ENCODE measurements around the gene CACNG7.

Gene CACNG7

DNA sequence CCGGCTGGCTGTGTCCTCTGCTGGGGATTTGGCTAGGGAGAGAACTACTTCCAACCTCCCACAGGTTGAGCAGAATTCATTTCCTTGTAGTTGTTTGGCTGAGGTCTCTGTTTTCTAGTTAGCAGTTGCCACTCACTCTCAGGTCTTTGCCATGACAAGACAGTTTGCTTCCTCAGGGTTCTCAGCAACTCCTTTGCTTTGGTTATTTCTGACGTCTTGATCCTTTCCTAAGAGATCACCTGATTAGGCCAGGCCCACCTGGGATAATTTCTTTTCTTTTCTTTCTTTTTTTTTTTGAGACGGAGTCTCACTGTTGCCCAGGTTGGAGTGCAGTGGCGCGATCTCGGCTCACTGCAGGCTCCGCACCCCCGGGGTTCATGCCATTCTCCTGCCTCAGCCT, 44.3 kb downstream of the CACNG7 start:
- TF ChIP-seq, protein P1, sequence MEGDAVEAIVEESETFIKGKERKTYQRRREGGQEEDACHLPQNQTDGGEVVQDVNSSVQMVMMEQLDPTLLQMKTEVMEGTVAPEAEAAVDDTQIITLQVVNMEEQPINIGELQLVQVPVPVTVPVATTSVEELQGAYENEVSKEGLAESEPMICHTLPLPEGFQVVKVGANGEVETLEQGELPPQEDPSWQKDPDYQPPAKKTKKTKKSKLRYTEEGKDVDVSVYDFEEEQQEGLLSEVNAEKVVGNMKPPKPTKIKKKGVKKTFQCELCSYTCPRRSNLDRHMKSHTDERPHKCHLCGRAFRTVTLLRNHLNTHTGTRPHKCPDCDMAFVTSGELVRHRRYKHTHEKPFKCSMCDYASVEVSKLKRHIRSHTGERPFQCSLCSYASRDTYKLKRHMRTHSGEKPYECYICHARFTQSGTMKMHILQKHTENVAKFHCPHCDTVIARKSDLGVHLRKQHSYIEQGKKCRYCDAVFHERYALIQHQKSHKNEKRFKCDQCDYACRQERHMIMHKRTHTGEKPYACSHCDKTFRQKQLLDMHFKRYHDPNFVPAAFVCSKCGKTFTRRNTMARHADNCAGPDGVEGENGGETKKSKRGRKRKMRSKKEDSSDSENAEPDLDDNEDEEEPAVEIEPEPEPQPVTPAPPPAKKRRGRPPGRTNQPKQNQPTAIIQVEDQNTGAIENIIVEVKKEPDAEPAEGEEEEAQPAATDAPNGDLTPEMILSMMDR (IDR thresholded peaks at IDR 0.05; ENCODE audit: insufficient read depth, missing control alignments), result no peak
- FAIRE-seq (no peak), DNase-seq (ENCODE audit: insufficient read length, low spot score) (no peak)

DNA sequence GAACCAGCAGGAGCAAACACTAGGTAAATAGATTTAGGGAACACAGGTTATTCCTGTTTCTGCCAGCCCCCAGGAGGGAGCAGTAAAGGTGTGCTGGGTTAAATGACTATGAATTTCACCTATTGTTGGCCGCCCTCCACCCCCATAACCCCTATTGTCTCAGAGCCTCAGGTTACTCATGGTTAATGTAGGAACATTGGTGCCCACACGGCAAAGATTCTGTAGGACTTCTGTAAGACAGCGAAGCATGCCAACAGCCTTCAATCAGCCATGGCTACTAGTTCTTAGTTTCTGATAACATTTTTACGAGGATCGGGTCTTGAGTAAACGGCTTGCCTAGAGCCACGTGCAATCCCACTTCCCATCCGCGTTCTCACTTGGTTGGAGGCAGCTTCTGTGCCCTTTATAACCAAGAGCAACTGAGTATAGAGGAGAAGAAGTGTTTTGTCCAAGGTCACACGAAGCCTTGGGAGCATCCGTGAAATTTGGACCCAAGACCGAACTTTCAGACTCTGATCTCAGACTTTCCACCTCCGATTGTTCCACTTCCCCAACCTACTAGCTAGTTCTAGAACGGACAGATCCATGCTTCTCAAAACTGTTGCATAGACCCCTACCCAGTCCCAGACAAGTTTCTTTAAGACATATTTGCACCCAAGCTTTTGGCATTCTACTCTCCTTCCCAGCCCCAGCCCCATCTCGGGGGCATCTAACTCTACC, 48.5 kb downstream of the CACNG7 start:
- FAIRE-seq, result no peak
- no peak for DNase-seq (ENCODE audit: insufficient read length, low spot score)
- TF ChIP-seq, protein P1 (IDR thresholded peaks at IDR 0.05; ENCODE audit: insufficient read depth, missing control alignments), result no peak

DNA sequence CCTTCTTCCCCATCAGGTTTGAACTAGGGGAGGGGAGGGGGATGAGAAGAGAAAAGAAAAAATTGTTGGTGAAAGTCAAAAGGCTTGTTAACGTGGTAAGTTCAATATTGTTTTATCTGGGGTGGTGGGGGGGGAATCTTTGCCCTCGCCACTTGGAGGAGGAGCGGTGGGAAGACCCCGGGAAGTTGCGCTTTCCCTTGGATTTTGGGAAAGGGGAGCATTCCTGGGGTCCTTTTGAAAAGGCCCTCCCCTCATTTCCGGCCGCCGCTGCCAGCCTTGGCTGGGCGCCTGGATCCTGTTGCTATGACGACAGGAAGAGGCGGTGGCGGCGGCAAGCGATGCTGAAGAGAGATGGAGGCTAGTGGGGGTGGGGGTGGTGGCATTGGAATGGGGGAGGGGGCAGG, 49.1 kb downstream of the CACNG7 start:
- no peak for FAIRE-seq
- DNase-seq (ENCODE audit: insufficient read length, low spot score), result no peak
- TF ChIP-seq, protein P1 (IDR thresholded peaks at IDR 0.05; ENCODE audit: insufficient read depth, missing control alignments), result no peak

DNA sequence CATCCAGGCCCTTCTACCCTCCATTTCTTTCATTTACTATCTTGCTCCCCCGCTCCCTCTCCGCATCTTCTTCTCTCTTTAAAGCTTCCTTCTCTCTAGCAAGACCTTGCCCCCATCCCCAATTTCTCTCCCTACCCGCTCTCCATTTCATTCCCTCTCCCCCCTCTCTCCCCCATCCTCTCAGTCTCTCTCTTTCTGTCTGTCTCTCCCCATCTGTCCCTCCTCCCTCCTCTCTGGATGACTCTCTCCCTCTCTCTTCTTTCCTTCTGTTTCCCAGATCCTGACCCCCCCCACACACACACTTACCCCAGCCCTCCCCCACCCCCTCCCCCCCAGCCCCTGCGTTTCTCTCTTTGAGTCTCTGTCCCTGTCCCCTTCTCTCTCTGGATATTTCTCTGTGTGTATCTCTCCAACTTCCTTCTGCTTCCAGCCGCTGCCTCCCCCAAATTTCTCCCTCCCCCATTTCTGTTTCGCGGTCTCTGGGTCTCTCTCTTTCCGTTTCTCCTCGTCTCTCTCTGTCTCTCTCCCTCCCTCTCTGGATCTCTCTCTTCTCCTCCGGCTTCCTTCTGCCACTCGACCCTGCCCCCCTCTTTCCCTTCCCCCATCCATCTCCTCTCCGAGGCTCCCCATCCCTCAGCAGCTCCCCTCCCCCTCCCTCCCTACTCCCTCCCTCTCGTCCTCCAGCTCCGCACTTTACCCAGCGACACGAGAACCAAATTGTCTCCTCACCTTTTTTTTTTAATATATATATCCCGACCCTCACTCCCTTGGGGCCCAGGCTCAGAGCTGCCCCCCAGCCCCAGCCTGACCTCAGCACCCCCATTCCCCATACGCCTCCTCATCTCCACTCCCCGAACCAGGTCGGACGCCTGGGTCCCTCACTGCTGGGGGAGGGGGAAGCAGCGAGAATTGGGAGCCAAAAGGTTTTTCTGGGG, 50.0 kb downstream of the CACNG7 start:
- TF ChIP-seq, protein P1 (IDR thresholded peaks at IDR 0.05; ENCODE audit: insufficient read depth, missing control alignments), result no peak

DNA sequence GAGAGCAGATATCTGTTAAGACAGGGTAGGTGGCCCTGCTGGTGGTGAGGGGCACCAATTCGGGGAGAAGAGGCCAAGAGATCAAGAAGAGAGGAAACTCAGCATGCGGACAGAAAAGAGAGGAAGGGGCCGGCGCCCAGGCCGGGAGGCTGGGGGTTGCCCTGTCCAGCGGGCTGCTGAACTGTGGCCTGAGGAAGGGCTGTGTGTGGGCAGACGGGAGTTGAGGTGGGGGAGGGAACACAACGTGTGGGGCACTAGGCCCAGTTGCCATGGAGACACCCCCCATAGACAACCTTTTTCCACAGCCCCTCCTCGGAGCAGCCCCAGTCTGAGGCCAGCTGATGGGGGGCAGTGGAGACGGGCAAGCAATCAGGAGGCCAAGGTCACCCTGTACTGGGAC, 51.1 kb downstream of the CACNG7 start:
- no peak for DNase-seq (ENCODE audit: insufficient read length, low spot score)

More for the DNA sequence above, 50.0 kb downstream of the CACNG7 start:
- no peak for DNase-seq (ENCODE audit: insufficient read length, low spot score)
- FAIRE-seq, result no peak

DNA sequence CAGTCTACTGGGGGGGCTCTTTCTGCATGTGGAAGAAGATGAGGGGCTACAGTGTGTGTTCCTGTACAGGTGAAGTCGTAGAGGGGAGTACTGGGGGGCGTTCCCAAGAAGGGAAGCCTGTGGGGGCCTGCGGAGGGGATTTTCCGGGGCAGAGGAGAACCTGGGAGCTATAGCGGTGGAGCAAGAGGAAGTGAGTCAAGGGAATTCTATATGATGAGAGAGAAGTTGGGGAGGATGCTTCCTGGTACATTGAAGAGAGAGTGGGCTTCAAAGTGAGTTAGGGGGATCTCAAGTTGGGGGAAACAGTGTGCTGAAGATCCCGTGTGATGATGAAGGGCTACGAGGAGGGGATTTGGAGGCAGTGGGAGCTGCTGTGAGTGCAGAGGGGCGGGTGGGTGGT, 51.8 kb downstream of the CACNG7 start:
- TF ChIP-seq, protein P1 (IDR thresholded peaks at IDR 0.05; ENCODE audit: insufficient read depth, missing control alignments), result no peak

More for the DNA sequence above, 51.1 kb downstream of the CACNG7 start:
- TF ChIP-seq, protein P1 (IDR thresholded peaks at IDR 0.05; ENCODE audit: insufficient read depth, missing control alignments), result no peak
- no peak for FAIRE-seq

More for the DNA sequence above, 51.8 kb downstream of the CACNG7 start:
- DNase-seq (ENCODE audit: insufficient read length, low spot score) (no peak), FAIRE-seq (no peak)

Measured in D721Med (cell line).